Measurements from ENCODE around the gene ICAM2. TPM values are rescaled to one million over a fixed set of nuclear protein-coding genes. Genes with fewer than 3 reads are reported as not detected.

Gene ICAM2
- total RNA-seq, 6 donors from 2014 or later, result 27.2 to 114 (median 82.0) TPM

GRCh38 chr17:63954402-63955063, 65.9 kb downstream of the ICAM2 start:
- TF ChIP-seq CTCF (IDR thresholded peaks at IDR 0.05) (no peak), POLR2AphosphoS5 (IDR thresholded peaks at IDR 0.05) (no peak), POLR2A (IDR thresholded peaks at IDR 0.05) (no peak), EP300 (IDR thresholded peaks at IDR 0.05) (no peak)
- Histone ChIP-seq H3K27ac (no peak overlapping the region), H3K9me3 (no peaks in the 10 kb centered on the region), H3K27me3 (no peaks in the 10 kb centered on the region), H3K36me3 (no peaks in the 10 kb centered on the region), H3K4me1 (no peaks in the 10 kb centered on the region), H3K4me3 (no peak overlapping the region)
- no peak for DNase-seq
- 60 to 63% methylated on average over 5 to 11 of the region's 11 CpGs for WGBS, 2 donors
- ATAC-seq (ENCODE audit: low FRiP score in 2 of 2), result no peak

Other genes starting within 250 kb of the ICAM2 start
- gene CCDC47, start 247.0 kb downstream of the ICAM2 start, total RNA-seq, result 100 to 1,000 TPM in 1 of 6 donors, 10 to 100 TPM in 5; 65.9 to 118 (median 92.9) TPM
- 100 to 1,000 TPM in 2 of 6 donors, 10 to 100 TPM in 4; 76.8 to 345 (median 87.6) TPM for gene DDX42, start 246.5 kb downstream of the ICAM2 start, total RNA-seq
- gene PSMC5, start 193.2 kb downstream of the ICAM2 start, total RNA-seq, result 100 to 1,000 TPM in 1 of 6 donors, 10 to 100 TPM in 5; 55.2 to 118 (median 88.1) TPM
- gene FTSJ3, start 193.0 kb downstream of the ICAM2 start, total RNA-seq, result 10 to 100 TPM; 24.7 to 75.4 (median 41.8) TPM
- 100 to 1,000 TPM in 3 of 6 donors, 10 to 100 TPM in 3; 77.0 to 137 (median 95.7) TPM for gene SMARCD2, start 177.9 kb downstream of the ICAM2 start, total RNA-seq
- gene CSH2, start 147.0 kb downstream of the ICAM2 start, total RNA-seq, result not detected
- not detected for gene GH2, start 138.7 kb downstream of the ICAM2 start, total RNA-seq
- gene CSH1, start 124.1 kb downstream of the ICAM2 start, total RNA-seq, result not detected
- not detected for gene CSHL1, start 109.4 kb downstream of the ICAM2 start, total RNA-seq
- not detected for gene GH1, start 101.8 kb downstream of the ICAM2 start, total RNA-seq
- gene CD79B, start 88.3 kb downstream of the ICAM2 start, total RNA-seq, result 1 to 10 TPM in 4 of 6 donors, under 1 TPM in 1, not detected in 1; 0.91 to 6.3 (median 2.6) TPM
- gene SCN4A, start 47.7 kb downstream of the ICAM2 start, total RNA-seq, result under 1 TPM in 3 of 6 donors, not detected in 3; under 0.01 to 0.44 (median 0.20) TPM
- gene PRR29, start 22.3 kb downstream of the ICAM2 start, total RNA-seq, result 10 to 100 TPM in 3 of 6 donors, 1 to 10 TPM in 2, under 1 TPM in 1; 0.97 to 30.1 (median 12.1) TPM
- gene ERN1, start 109.5 kb upstream of the ICAM2 start, total RNA-seq, result 10 to 100 TPM; 32.8 to 65.0 (median 41.9) TPM
- gene TEX2, start 242.6 kb upstream of the ICAM2 start, total RNA-seq, result 10 to 100 TPM; 42.3 to 96.1 (median 53.4) TPM